ENCODE data around the gene SYNDIG1. TPM values are rescaled to one million over a fixed set of nuclear protein-coding genes. Genes with fewer than 3 reads are reported as not detected.

The SYNDIG1 gene
- total RNA-seq, 4 donors from 2014 or later = 0.20 to 1.3 (median 0.66) TPM; not detected in 1

DNA sequence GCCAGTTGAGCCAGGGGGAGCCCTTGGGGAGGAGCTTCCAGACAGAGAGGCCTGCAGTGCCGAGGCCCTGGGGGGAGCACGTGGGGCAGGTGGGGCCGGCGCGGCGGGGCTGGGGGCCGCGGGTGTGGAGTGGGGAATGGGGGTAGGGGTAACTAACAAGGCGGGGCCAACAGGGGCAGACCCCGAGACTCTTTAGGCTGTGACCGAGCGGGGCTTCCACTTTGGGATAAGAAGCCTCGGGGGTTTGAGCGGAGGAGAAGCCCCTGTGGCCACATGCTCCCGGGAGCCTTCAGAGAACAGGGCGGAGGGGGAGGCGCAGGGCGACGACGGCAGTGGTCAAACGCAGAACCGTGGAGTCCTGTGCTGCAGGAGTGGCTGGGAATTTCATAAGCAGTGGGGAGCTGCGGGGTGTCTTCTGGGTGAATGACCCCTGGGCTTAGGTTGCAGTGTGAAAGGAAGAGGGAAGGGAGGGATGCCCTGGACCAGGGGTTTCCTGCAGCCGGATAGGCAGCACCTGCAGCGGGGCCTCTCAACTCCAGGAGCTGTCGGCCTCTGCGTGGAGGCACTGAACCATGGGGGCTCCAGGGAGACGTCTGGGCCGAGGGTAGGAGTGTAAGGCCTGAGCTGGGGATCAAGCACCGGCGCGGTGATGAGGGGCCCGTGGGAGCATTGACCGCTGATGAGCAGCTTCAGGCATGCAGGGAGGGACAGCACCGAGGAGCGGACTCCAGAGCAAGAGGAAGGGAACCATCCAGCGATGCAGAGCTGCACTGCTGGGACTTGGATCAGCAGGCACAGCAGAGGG is 121.0 kb downstream of the SYNDIG1 start:
- in situ Hi-C loops (cut with MboI; ENCODE audit: low sequenced_read_pairs in 4 of 4) = no loop called here
- Histone ChIP-seq H3K27ac (no peak overlapping the region), H3K9me3 (no peaks in the 10 kb centered on the region), H3K4me1 (no peaks in the 10 kb centered on the region), H3K4me3 (no peak overlapping the region), H3K27me3 (no peaks in the 10 kb centered on the region), H3K36me3 (no peaks in the 10 kb centered on the region)
- no peak for DNase-seq
- no peak for TF ChIP-seq CTCF (IDR thresholded peaks at IDR 0.05 in 4 of 5, conservative IDR thresholded peaks at IDR 0.05 in 1 of 5)
- no peak for ATAC-seq
- intact Hi-C loops (cut with DNase I; ENCODE audit: low total_unique reads) = no loop called here

DNA sequence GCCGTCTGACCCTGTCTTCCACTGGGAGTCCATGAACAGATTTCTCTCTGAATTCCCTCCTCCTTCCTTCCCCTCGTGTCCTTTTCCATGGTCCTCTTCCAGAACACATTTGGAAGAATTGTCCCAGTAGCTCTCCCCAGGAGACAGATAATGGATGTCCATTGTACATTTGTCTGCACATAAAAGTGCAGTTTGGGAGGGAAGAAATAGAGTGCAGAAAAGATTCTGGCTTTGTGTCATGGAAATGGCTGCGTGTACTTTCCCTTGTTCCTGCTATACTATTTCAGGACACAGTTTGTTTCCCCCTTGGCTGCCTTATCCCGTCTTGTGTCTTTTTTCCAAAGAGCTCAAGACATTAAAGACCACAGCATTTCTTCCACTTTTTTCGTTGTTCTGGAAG is 127.6 kb downstream of the SYNDIG1 start:
- TF ChIP-seq CTCF (IDR thresholded peaks at IDR 0.05 in 4 of 5, conservative IDR thresholded peaks at IDR 0.05 in 1 of 5) (no peak), POLR2A (IDR thresholded peaks at IDR 0.05) (no peak)
- ATAC-seq = no peak
- in situ Hi-C loops (cut with MboI; ENCODE audit: low sequenced_read_pairs in 4 of 4) (no loop called here), intact Hi-C loops (cut with DNase I; ENCODE audit: low total_unique reads) (no loop called here)
- Histone ChIP-seq H3K36me3 (no peaks in the 10 kb centered on the region), H3K4me1 (no peaks in the 10 kb centered on the region), H3K9me3 (no peaks in the 10 kb centered on the region), H3K27me3 (no peaks in the 10 kb centered on the region), H3K27ac (no peak overlapping the region), H3K4me3 (no peak overlapping the region)
- no peak for DNase-seq

DNA sequence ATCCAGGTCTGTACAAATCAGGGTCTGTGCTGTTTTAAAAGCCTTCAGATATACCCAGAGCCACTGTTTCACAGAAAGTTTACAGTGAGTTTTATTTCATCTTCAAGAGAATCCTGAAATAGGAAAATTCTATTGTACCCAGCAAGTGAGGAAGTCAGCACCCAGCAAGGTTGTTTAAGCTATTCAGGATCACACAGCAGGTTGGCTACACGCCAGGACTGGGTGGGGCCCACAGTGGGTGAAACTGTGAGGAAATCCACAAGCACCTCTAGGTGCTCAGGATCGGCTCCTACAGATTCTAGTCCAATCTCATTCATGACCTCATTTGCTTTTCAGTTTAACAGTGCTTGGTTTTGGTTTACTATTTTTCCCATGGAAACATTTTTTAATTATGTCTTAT is 128.9 kb downstream of the SYNDIG1 start:
- in situ Hi-C loops (cut with MboI; ENCODE audit: low sequenced_read_pairs in 4 of 4) (no loop called here), intact Hi-C loops (cut with DNase I; ENCODE audit: low total_unique reads) (no loop called here)
- no peaks in the 10 kb centered on the region for H3K27me3 ChIP-seq
- H3K4me3 ChIP-seq = no peak overlapping the region
- TF ChIP-seq CTCF (IDR thresholded peaks at IDR 0.05 in 4 of 5, conservative IDR thresholded peaks at IDR 0.05 in 1 of 5) (no peak), POLR2A (IDR thresholded peaks at IDR 0.05) (no peak)
- DNase-seq = no peak
- no peaks in the 10 kb centered on the region for H3K4me1 ChIP-seq
- no peaks in the 10 kb centered on the region for H3K9me3 ChIP-seq
- no peak for ATAC-seq
- H3K27ac ChIP-seq = no peak overlapping the region
- H3K36me3 ChIP-seq = no peaks in the 10 kb centered on the region

DNA sequence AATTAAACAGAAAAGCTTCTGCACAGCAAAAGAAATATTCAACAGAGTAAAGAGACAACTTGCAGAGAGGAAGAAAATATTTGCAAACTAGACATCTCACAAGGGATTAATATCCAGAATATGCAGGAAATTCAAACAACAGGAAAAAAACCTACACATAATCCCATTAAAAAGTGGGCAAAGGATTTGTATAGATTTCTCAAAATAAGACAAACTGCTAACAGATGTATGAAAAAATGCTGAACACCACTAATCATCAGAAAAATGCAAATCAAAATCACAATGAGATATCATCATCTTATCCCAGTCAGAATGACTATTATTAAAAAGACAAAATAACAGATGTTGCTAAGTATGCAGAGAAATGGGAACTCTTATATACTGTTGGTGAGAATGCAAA is 129.6 kb downstream of the SYNDIG1 start:
- ATAC-seq (no peak), DNase-seq (no peak)
- Histone ChIP-seq H3K27ac (no peak overlapping the region), H3K4me1 (no peaks in the 10 kb centered on the region), H3K27me3 (no peaks in the 10 kb centered on the region), H3K9me3 (no peaks in the 10 kb centered on the region), H3K36me3 (no peaks in the 10 kb centered on the region), H3K4me3 (no peak overlapping the region)
- intact Hi-C loops (cut with DNase I; ENCODE audit: low total_unique reads) (no loop called here), in situ Hi-C loops (cut with MboI; ENCODE audit: low sequenced_read_pairs in 4 of 4) (no loop called here)
- no peak for TF ChIP-seq CTCF (IDR thresholded peaks at IDR 0.05 in 4 of 5, conservative IDR thresholded peaks at IDR 0.05 in 1 of 5)
- no peak for TF ChIP-seq POLR2A (IDR thresholded peaks at IDR 0.05)

GRCh38 chr20:24600012-24600411 is 130.6 kb downstream of the SYNDIG1 start:
- H3K36me3 ChIP-seq = no peaks in the 10 kb centered on the region
- ATAC-seq (no peak), DNase-seq (no peak)
- TF ChIP-seq CTCF (IDR thresholded peaks at IDR 0.05 in 4 of 5, conservative IDR thresholded peaks at IDR 0.05 in 1 of 5) = no peak
- TF ChIP-seq POLR2A (IDR thresholded peaks at IDR 0.05) = no peak
- no peaks in the 10 kb centered on the region for H3K9me3 ChIP-seq
- H3K4me1 ChIP-seq = no peaks in the 10 kb centered on the region
- H3K27ac ChIP-seq = no peak overlapping the region
- no peaks in the 10 kb centered on the region for H3K27me3 ChIP-seq
- intact Hi-C loops (cut with DNase I; ENCODE audit: low total_unique reads) = no loop called here
- in situ Hi-C loops (cut with MboI; ENCODE audit: low sequenced_read_pairs in 4 of 4) = no loop called here
- H3K4me3 ChIP-seq = no peak overlapping the region

All from gastrocnemius medialis (tissue), 4 donors.